Kidney glomerular epithelial cell (primary cell): ENCODE measurements around the gene ELMO1.

Experiments used
- DNase-seq: peaks from one replicate; lab custom pipeline; 2025; lab: John Stamatoyannopoulos, UW

Gene ELMO1

GRCh38 chr7:36972140-36972518 lies 476.5 kb downstream of the ELMO1 start:
- DNase-seq: no peak

GRCh38 chr7:36971515-36972139 lies 477.0 kb downstream of the ELMO1 start:
- DNase-seq: no peak

- no peak for DNase-seq
Observed at GRCh38 chr7:36970551-36971514, 477.8 kb downstream of the ELMO1 start.

- DNase-seq: no peak
Observed at GRCh38 chr7:36969376-36969775, 479.3 kb downstream of the ELMO1 start.

- peak; percentile 37 for DNase-seq
Observed at GRCh38 chr7:36967387-36967786, 481.3 kb downstream of the ELMO1 start.

GRCh38 chr7:36966636-36967035 lies 482.0 kb downstream of the ELMO1 start:
- DNase-seq: no peak

GRCh38 chr7:36966039-36966438 lies 482.6 kb downstream of the ELMO1 start:
- DNase-seq: no peak

GRCh38 chr7:36965625-36966024 lies 483.0 kb downstream of the ELMO1 start:
- DNase-seq: no peak

- DNase-seq: no peak
Observed at GRCh38 chr7:36964297-36964696, 484.4 kb downstream of the ELMO1 start.

- DNase-seq: peak; percentile 96
Observed at GRCh38 chr7:36962367-36962766, 486.3 kb downstream of the ELMO1 start.

- DNase-seq: no peak
Observed at GRCh38 chr7:36961693-36962092, 487.0 kb downstream of the ELMO1 start.

GRCh38 chr7:36961097-36961496 lies 487.6 kb downstream of the ELMO1 start:
- DNase-seq: no peak

- DNase-seq: no peak
Observed at GRCh38 chr7:36960105-36960504, 488.6 kb downstream of the ELMO1 start.

- DNase-seq: peak; percentile 29
Observed at GRCh38 chr7:36958111-36958733, 490.4 kb downstream of the ELMO1 start.

- DNase-seq: no peak
Observed at GRCh38 chr7:36957620-36958019, 491.0 kb downstream of the ELMO1 start.

GRCh38 chr7:36956814-36957213 lies 491.9 kb downstream of the ELMO1 start:
- no peak for DNase-seq

- DNase-seq: no peak
Observed at GRCh38 chr7:36955456-36956129, 493.1 kb downstream of the ELMO1 start.

- no peak for DNase-seq
Observed at GRCh38 chr7:36951257-36951697, 497.4 kb downstream of the ELMO1 start.

- DNase-seq: no peak
Observed at GRCh38 chr7:36949711-36950600, 498.7 kb downstream of the ELMO1 start.

- no peak for DNase-seq
Observed at GRCh38 chr7:36946401-36946739, 502.3 kb downstream of the ELMO1 start.
